Lower leg skin (tissue), 3 donors: ENCODE data around the gene IRF8.

Experiments used
- CTCF ChIP-seq, 3 donors: fragments of 450-650 bp; IDR thresholded peaks; one replicate each; pipeline ENCODE4 v1.5.1; 2016; ENCODE audit warnings: antibody characterized with exemption in 3 of 3, mild to moderate bottlenecking in 3 of 3, moderate library complexity in 2 of 3
- POLR2A ChIP-seq, 2 donors: fragments of 450-650 bp; IDR thresholded peaks; one replicate each; pipeline ENCODE4 v1.6.1; 2016 to 2017; ENCODE audit warnings: antibody characterized with exemption in 2 of 2, mild to moderate bottlenecking in 1 of 2, moderate library complexity in 1 of 2

- no peak for TF ChIP-seq CTCF (IDR thresholded peaks at IDR 0.05)
- no peak for TF ChIP-seq POLR2A (IDR thresholded peaks at IDR 0.05)
Measured at GRCh38 chr16:85931596-85932402, 32.8 kb downstream of the IRF8 start.
